Measurements from ENCODE around the gene SSPN. TPM values are rescaled to one million over a fixed set of nuclear protein-coding genes. Genes with fewer than 3 reads are reported as not detected.

SSPN gene
- total RNA-seq, 2 donors from 2014 or later: 3.3 to 6.7 TPM

DNA sequence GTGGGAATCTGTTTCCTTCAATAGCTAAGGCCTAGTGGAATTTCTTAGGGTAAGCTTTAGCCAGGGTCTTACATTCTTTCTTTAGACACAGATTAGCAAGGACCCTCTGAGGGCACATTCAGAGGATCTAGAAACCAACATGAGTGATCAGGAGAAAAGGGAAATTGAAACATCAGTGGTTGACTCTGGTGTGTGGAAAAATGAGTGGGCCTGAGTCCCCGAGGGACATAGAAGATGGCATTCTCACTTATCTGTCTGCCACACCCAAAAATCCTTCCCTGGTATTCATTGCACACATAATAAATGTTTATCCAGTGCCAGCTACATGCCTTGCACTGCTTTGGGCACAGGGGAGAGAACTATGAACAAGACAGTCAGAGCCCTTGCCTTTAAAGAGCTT, 82.9 kb downstream of the SSPN start:
- WGBS, 2 donors: 52 to 64% methylated on average over 1 of the region's 1 CpG
- H3K27ac ChIP-seq: peak overlapping the region in 1 of 4 donors; percentile 13
- ATAC-seq: no peak
- TF ChIP-seq POLR2A (IDR thresholded peaks at IDR 0.05) (no peak), CTCF (IDR thresholded peaks at IDR 0.05) (no peak)
- DNase-seq: no peak
- H3K4me3 ChIP-seq: no peak overlapping the region
- no peaks in the 10 kb centered on the region for H3K27me3 ChIP-seq
- intact Hi-C loops (cut with DNase I): no loop called here
- H3K4me1 ChIP-seq: peaks cover 32% of the 10 kb centered on the region
- no peaks in the 10 kb centered on the region for H3K9me3 ChIP-seq
- no peaks in the 10 kb centered on the region for H3K36me3 ChIP-seq (replicated peaks in 1 of 2; ENCODE audit: insufficient read depth in 1 of 2, low read depth in 2 of 2)

DNA sequence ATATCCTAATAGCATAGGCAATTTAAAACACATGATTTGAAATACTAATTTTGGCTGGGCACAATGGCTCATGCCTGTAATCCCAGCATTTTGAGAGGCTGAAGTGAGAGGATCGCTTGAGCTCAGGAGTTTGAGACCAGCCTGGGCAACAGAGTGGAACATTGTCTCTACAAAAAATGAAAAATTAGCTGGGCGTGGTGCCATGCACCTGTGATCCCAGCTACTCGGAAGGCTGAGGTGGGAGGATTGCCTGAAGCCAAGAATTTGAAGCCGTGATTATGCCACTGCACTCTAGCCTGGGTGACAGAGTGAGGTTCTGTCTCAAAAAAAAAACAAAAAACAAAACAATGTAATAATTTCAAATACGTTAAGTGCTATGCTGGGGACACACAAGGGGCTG, 83.3 kb downstream of the SSPN start:
- Histone ChIP-seq H3K36me3 (replicated peaks in 1 of 2; ENCODE audit: insufficient read depth in 1 of 2, low read depth in 2 of 2) (no peaks in the 10 kb centered on the region), H3K4me3 (no peak overlapping the region), H3K27me3 (no peaks in the 10 kb centered on the region), H3K27ac (peak overlapping the region in 2 of 4 donors; percentile 10 to 13), H3K4me1 (peaks cover 31% of the 10 kb centered on the region), H3K9me3 (no peaks in the 10 kb centered on the region)
- ATAC-seq: no peak
- intact Hi-C loops (cut with DNase I): no loop called here
- 43 to 47% methylated on average over 5 of the region's 5 CpGs for WGBS, 2 donors
- peak in 2 of 4 donors; percentile 20 to 24 for DNase-seq
- no peak for TF ChIP-seq POLR2A (IDR thresholded peaks at IDR 0.05)
- no peak for TF ChIP-seq CTCF (IDR thresholded peaks at IDR 0.05)

DNA sequence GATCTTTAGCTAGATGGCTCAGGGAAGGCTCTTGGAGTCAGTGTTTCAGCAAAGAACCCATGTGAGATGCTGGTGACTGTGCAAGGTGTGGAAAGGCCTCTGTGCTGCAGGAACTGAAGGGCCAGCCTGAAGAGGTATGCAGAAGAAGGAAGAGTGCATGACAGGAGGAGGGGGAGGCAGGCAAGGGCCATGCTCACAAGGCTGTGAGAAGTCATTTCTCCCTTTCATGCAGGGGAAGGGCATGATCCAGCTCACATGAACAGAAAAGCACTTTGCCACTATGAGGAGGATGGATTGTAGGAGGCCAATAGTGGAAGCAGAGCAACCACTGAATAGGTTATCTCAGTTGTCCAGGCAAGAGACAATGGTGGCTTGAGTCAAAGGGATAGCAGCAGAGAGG, 83.7 kb downstream of the SSPN start:
- Histone ChIP-seq H3K27ac (peak overlapping the region in 2 of 4 donors; percentile 10 to 13), H3K4me1 (peaks cover 27% of the 10 kb centered on the region), H3K9me3 (no peaks in the 10 kb centered on the region), H3K27me3 (no peaks in the 10 kb centered on the region), H3K36me3 (replicated peaks in 1 of 2; ENCODE audit: insufficient read depth in 1 of 2, low read depth in 2 of 2) (no peaks in the 10 kb centered on the region), H3K4me3 (no peak overlapping the region)
- intact Hi-C loops (cut with DNase I): no loop called here
- ATAC-seq (no peak), DNase-seq (no peak)
- TF ChIP-seq CTCF (IDR thresholded peaks at IDR 0.05): no peak
- no peak for TF ChIP-seq POLR2A (IDR thresholded peaks at IDR 0.05)

DNA sequence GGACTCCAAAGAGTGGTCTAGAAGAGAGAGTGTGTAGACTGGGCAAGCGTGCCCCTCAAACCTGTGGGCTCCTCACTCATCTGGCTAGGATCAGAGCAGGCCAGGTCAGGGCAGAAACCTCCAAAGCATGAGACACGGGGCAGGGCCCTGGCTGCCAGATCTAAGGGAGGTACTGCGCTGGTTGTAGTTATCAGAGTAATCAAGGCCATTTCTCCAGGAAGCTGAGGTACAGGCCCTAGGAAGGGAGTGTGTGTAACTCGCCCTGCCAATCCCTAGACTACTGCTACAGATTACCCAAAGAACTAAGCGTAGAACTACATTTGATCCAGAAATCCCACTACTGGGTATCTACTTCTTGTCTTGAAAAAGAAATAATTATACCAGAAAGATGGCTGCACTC, 84.5 kb downstream of the SSPN start:
- TF ChIP-seq POLR2A (IDR thresholded peaks at IDR 0.05) (no peak), CTCF (IDR thresholded peaks at IDR 0.05) (no peak)
- Histone ChIP-seq H3K4me3 (no peak overlapping the region), H3K36me3 (replicated peaks in 1 of 2; ENCODE audit: insufficient read depth in 1 of 2, low read depth in 2 of 2) (no peaks in the 10 kb centered on the region), H3K9me3 (no peaks in the 10 kb centered on the region), H3K4me1 (peaks cover 19% of the 10 kb centered on the region), H3K27me3 (no peaks in the 10 kb centered on the region), H3K27ac (no peak overlapping the region)
- intact Hi-C loops (cut with DNase I): no loop called here
- DNase-seq (no peak), ATAC-seq (peak; percentile 30)
- 59 to 60% methylated on average over 3 to 5 of the region's 5 CpGs for WGBS, 2 donors

DNA sequence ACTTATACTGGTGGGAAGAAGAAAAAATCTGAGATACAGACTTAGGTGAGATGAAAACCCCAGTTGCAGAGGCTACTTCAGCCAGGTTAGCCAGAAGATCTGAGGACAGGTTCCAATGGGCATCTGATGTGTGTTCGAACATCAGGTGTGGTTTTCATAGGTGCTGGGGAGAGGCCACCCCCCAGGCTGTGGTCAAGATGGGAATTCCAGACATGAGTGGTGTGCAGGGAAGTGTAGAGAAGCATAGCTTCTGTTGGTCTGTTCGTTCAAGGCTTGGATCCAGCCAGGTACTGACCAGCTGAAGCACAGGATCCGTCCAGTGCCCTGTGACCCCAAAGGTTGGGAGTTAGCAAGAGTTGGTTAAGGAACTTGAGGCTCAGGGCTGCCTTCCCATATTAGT, 85.5 kb downstream of the SSPN start:
- DNase-seq (no peak), ATAC-seq (no peak)
- Histone ChIP-seq H3K9me3 (no peaks in the 10 kb centered on the region), H3K4me3 (no peak overlapping the region), H3K36me3 (replicated peaks in 1 of 2; ENCODE audit: insufficient read depth in 1 of 2, low read depth in 2 of 2) (no peaks in the 10 kb centered on the region), H3K27ac (no peak overlapping the region), H3K27me3 (no peaks in the 10 kb centered on the region), H3K4me1 (peaks cover 14% of the 10 kb centered on the region)
- intact Hi-C loops (cut with DNase I): no loop called here
- TF ChIP-seq CTCF (IDR thresholded peaks at IDR 0.05) (no peak), POLR2A (IDR thresholded peaks at IDR 0.05) (no peak)
- 77 to 82% methylated on average over 3 of the region's 3 CpGs for WGBS, 2 donors
